ENCODE measurements around the gene TTC34.

The TTC34 gene

DNA sequence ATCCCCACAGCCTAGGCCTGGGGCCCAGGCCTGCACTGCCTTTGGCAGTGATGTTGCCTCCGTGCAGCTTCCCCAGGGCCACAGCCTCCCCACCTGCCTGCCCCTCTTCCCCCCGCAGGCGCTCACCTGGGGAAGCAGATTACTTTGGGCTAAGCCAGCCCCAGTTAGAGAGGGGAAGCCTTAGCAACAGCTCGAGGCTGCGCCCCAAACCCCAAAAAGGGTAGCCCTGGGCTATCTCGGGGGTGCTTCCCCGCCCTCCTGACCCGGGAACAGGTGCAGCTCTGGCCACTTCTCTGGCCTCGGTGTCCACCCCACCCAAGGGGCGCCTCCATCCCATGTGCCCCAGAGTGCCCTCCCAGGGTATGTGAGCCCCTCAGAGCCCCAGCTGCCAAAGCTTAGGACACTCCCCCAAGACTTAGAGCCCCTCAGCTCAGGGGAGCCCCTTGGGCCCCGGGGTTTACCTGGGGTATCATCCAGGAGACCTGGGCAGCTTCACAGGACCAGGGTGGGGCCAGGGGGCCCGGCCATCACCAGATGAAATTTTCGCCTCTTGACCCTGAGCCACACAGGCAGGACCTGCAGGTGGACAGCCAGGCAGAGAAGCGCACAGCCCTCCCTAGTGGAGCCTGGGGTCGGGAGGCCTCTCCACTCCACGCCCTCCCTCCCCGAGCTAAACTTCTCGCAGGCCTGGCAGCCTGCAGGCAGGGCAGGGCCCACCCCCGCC, 3.3 kb upstream of the TTC34 start:
- Histone ChIP-seq H3K36me3 (ENCODE audit: insufficient read depth, low read length) (no peaks in the 10 kb centered on the region), H3K9me2 (ENCODE audit: low read depth, low read length) (no peaks in the 10 kb centered on the region), H3K9me3 (ENCODE audit: low read length) (no peaks in the 10 kb centered on the region), H3K4me3 (ENCODE audit: low read depth, low read length, poor library complexity, severe bottlenecking) (no peak overlapping the region), H3K79me2 (ENCODE audit: insufficient read depth, low read length) (no peaks in the 10 kb centered on the region), H4K20me1 (ENCODE audit: insufficient read depth, low read length) (no peaks in the 10 kb centered on the region), H3F3A (ENCODE audit: insufficient read depth, low read length) (no peaks in the 10 kb centered on the region), H2AFZ (ENCODE audit: low read length) (no peak overlapping the region), H3K9ac (ENCODE audit: low read length) (no peak overlapping the region), H3K4me2 (ENCODE audit: low read length) (no peak overlapping the region), H3K27me3 (ENCODE audit: insufficient read depth, low read length) (no peaks in the 10 kb centered on the region), H3K4me1 (ENCODE audit: insufficient read depth, low read length, severe bottlenecking) (no peaks in the 10 kb centered on the region), H3K27ac (ENCODE audit: low read depth, low read length, poor library complexity, severe bottlenecking) (no peak overlapping the region)
- TF ChIP-seq EZH2 (IDR thresholded peaks at IDR 0.05; ENCODE audit: borderline replicate concordance, low read length) = no peak
- TF ChIP-seq, protein P1, sequence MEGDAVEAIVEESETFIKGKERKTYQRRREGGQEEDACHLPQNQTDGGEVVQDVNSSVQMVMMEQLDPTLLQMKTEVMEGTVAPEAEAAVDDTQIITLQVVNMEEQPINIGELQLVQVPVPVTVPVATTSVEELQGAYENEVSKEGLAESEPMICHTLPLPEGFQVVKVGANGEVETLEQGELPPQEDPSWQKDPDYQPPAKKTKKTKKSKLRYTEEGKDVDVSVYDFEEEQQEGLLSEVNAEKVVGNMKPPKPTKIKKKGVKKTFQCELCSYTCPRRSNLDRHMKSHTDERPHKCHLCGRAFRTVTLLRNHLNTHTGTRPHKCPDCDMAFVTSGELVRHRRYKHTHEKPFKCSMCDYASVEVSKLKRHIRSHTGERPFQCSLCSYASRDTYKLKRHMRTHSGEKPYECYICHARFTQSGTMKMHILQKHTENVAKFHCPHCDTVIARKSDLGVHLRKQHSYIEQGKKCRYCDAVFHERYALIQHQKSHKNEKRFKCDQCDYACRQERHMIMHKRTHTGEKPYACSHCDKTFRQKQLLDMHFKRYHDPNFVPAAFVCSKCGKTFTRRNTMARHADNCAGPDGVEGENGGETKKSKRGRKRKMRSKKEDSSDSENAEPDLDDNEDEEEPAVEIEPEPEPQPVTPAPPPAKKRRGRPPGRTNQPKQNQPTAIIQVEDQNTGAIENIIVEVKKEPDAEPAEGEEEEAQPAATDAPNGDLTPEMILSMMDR (IDR thresholded peaks at IDR 0.05; ENCODE audit: low read length) = no peak

DNA sequence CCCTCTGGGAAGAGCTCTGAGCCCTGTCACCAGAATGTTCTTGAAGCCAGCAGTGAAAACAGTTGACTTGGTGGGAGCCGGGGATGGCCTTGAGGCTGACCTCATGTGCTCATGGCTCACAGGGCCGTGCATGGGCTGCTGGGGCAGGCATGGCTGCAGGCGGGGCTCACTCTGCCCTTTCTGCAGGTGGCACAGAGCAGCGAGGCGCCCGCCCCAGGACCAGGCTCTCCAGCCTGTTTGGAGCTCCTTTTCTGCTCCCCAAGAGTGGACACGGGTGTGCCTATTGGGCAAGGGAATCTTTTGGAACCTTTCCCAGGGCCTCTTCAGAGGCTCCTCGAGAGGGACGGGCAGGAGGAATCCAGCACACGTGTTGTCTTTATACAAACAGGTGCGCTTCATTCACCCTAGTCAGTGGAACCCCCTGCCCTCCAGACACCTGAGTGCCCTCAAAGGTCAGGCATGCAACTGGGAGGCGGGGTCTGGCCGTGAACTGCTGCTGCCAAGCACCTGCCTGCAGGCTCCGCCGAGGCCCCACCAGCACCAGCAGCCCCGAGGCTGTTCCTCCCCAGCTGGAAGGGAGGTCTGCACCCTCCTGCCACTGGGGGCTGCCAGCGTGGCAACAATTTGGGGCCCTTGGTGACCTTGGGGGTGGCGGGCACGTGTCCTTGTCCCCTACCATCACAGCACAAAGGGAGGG, 2.6 kb upstream of the TTC34 start:
- Histone ChIP-seq H4K20me1 (ENCODE audit: insufficient read depth, low read length) (no peaks in the 10 kb centered on the region), H3K4me1 (ENCODE audit: insufficient read depth, low read length, severe bottlenecking) (no peaks in the 10 kb centered on the region), H3K27me3 (ENCODE audit: insufficient read depth, low read length) (no peaks in the 10 kb centered on the region), H3K4me3 (ENCODE audit: low read depth, low read length, poor library complexity, severe bottlenecking) (no peak overlapping the region), H3K79me2 (ENCODE audit: insufficient read depth, low read length) (no peaks in the 10 kb centered on the region), H3K9me3 (ENCODE audit: low read length) (no peaks in the 10 kb centered on the region), H3K9ac (ENCODE audit: low read length) (no peak overlapping the region), H3F3A (ENCODE audit: insufficient read depth, low read length) (no peaks in the 10 kb centered on the region), H3K27ac (ENCODE audit: low read depth, low read length, poor library complexity, severe bottlenecking) (no peak overlapping the region), H3K9me2 (ENCODE audit: low read depth, low read length) (no peaks in the 10 kb centered on the region), H3K36me3 (ENCODE audit: insufficient read depth, low read length) (no peaks in the 10 kb centered on the region), H2AFZ (ENCODE audit: low read length) (no peak overlapping the region), H3K4me2 (ENCODE audit: low read length) (no peak overlapping the region)
- TF ChIP-seq, protein P1 (IDR thresholded peaks at IDR 0.05; ENCODE audit: low read length) = no peak
- no peak for TF ChIP-seq EZH2 (IDR thresholded peaks at IDR 0.05; ENCODE audit: borderline replicate concordance, low read length)

DNA sequence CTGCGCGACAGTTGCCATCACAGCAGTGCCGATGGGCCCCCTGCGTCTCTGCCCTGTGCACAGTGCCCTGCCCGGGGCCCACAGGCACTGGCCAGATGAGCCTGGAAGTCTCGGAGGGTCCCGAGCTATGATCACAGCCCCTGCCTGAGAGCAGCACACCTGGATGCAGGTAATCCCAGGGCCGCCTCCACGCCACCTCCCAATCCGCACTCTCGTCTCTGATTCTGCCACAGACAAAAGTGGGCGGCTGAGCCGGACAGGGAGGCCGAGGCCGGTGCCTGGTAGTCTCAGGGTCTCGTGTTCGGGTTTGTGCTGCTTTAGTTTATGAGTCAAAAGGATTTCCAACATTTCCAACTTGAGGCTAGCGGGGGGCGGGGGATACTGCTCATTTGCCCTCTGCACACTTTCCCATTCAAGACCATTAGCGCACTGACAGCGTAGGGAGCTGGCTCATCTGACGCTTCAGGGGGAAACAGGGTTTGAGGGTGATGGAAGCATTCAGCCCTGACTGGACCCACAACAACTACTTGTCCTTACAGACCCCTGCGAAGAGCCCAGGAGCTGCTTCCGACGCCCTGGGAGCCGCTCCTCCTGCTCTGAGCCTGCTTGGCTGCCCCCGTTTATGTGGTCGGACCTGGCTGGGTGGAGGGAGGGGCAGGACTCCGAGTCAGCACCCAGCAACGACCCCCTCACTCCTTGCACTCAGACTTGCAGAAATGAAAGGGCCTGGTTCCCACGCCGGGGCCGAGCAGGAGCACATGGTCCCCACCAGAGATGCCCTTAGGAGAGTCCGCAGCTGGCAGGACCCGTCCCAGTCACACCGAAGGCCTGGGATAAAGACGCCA, 1.8 kb upstream of the TTC34 start:
- H3K36me3 ChIP-seq (ENCODE audit: insufficient read depth, low read length) = no peaks in the 10 kb centered on the region
- H3K79me2 ChIP-seq (ENCODE audit: insufficient read depth, low read length) = no peaks in the 10 kb centered on the region
- H3K27me3 ChIP-seq (ENCODE audit: insufficient read depth, low read length) = no peaks in the 10 kb centered on the region
- no peaks in the 10 kb centered on the region for H3K9me3 ChIP-seq (ENCODE audit: low read length)
- no peaks in the 10 kb centered on the region for H3F3A ChIP-seq (ENCODE audit: insufficient read depth, low read length)
- H3K27ac ChIP-seq (ENCODE audit: low read depth, low read length, poor library complexity, severe bottlenecking) = no peak overlapping the region
- no peak overlapping the region for H3K9ac ChIP-seq (ENCODE audit: low read length)
- H3K4me3 ChIP-seq (ENCODE audit: low read depth, low read length, poor library complexity, severe bottlenecking) = no peak overlapping the region
- H2AFZ ChIP-seq (ENCODE audit: low read length) = no peak overlapping the region
- H3K9me2 ChIP-seq (ENCODE audit: low read depth, low read length) = no peaks in the 10 kb centered on the region
- TF ChIP-seq EZH2 (IDR thresholded peaks at IDR 0.05; ENCODE audit: borderline replicate concordance, low read length) = no peak
- TF ChIP-seq, protein P1 (IDR thresholded peaks at IDR 0.05; ENCODE audit: low read length) = no peak
- no peaks in the 10 kb centered on the region for H4K20me1 ChIP-seq (ENCODE audit: insufficient read depth, low read length)
- H3K4me2 ChIP-seq (ENCODE audit: low read length) = no peak overlapping the region
- no peaks in the 10 kb centered on the region for H3K4me1 ChIP-seq (ENCODE audit: insufficient read depth, low read length, severe bottlenecking)
